M059J (cell line): ENCODE results near the gene ABI1. TPM values are rescaled to one million over a fixed set of nuclear protein-coding genes. Genes with fewer than 3 reads are reported as not detected.
"Not testable (repeated sequence)": the region's sequence is repeated elsewhere in the genome, so short reads cannot be mapped to it uniquely, and the experiment has no call there.

Experiments used
- DNase-seq: peaks from one replicate; pipeline ENCODE4 v3.0.0-alpha.2; 2012; ENCODE audit warnings: low read depth
- total RNA-seq: library from RNA; depleted of rRNA; stranded (reverse); fragments of >200 nt; shearing (Covaris generic); gene quantifications from 2 replicates; pipeline ENCODE4 v1.2.3, GENCODE V29; 2014

The ABI1 gene
- total RNA-seq, 1 experiment from 2014 or later: 32.0 TPM

DNA sequence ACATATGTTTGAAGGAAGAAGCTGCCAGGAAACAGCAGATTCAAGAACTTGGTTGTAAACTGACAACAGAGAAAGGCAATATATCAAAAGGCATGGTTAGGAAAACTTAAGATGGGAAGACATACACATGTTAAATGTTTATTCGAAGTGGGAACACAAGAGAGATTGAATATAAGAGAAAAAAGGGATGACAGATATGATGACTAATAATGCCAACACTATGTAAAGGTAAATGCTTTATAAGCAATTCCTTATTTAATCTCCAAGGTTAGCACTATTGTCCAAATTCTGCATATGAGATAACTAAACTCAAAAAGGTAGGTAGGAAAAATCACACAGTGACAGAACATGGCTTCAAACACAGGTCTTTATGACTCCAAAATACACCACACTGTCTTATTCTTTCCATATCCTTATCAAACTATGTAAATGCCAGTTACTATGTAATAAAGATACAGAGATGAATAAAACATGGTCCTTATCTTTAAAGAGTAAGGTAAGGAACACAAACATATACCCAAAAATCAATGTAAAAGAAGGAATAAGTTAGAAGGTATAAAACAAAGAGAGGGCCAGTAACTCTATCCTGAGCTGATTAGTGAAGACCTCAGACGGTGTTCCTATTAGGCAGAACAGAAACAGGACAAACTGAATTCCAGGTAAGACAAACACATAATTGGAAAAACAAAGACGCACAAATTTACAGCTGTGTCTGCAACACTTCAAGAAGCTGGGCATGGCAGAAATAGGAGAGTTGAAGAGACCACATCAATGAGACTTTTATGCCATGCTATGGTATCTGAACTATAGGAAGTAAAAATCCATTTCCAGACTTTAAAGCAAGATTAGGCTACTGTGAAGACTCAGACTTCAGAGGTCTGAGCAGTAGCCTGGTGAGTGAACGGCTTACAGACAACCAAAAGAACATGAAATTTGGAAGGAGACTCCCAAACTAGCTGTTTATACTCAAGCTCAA, 56.1 kb downstream of the ABI1 start:
- DNase-seq: no peak

DNA sequence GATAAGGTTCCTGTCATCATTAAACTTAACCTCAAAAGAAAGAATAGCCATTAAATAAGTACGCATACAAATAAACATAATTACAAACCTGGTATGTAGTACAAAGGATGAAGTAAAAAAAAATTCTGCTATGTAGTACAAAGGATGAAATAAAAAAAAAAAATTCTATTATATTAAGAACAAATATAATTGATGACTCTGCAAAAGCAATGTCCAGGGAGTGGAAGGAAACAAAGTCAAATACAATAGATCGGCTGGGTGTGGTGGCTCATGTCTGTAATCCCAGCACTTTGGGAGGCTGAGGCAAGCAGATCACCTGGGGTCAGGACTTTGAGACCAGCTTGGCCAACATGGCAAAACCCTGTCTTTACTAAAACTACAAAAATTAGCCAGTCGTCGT, 56.9 kb downstream of the ABI1 start:
- DNase-seq: no peak

DNA sequence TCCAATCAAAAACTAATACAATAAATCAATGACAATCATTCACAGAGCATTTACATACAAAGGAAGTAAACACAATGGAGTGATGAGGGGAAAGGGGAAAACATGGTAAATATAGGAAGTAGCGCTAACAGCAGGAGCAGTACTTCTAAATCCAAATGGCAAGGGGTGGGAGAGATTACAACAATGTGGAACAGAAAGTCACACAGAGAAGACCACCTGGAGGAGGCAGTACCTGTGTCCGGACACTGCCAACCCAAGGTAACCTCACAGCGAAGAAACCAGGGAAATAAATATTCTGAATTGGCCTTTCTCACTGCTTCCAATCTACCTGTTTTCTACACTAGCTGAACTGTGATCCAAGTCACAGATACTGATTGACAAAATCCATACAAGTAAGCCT, 58.2 kb downstream of the ABI1 start:
- no peak for DNase-seq

DNA sequence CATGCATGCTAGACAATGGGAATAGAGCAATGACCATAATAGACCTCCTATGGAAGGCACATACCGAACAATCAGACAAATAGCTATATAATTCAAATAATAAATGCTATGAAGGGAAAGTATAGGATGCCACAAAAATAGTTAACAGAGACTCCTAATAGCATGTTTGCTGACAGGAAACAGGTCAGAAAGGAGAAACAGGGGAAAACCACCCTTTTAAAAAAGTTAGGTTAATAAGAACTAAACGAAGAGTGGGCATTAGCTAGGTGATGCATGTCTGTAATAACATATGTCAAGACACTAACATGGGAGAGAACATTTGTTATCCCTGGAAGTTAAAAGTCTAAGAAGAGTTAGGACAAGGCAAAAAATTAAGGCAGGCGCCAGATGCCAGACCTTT, 58.9 kb downstream of the ABI1 start:
- no peak for DNase-seq

DNA sequence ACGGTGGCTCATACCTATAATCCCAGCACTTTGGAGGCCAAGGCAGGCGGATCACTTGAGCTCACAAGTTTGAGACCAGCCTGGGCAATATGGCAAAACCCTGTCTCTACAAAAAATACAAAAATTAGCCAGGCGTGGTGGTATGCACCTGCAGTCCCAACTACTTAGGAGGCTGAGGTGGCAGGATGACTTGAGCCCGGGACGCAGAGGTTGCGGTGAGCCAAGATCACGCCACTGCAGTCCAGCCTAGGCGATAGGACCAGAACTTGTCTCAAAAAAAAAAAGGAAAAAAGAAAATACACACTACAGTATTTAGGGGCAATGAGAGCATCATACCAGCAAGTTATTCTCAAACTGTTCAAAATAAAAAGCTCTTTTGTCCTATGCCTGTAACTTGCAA, 59.5 kb downstream of the ABI1 start:
- DNase-seq: no peak

DNA sequence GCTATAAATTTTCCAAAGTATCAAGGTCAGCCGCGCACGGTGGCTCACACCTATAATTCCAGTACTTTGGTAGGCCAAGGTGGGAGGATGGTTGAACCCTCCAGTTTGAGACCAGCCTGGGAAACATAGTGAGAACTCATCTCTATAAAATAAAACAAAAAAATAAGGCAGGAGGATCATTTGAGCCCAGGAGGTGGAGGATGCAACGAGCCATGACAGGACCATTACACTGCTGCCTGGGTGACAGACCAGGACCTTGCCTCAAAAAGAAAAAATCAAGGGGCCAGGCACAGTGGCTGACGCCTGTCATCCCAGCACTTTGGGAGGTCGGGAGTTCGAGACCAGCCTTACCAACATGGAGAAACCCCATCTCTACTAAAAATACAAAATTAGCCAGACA, 60.3 kb downstream of the ABI1 start:
- DNase-seq: no peak

DNA sequence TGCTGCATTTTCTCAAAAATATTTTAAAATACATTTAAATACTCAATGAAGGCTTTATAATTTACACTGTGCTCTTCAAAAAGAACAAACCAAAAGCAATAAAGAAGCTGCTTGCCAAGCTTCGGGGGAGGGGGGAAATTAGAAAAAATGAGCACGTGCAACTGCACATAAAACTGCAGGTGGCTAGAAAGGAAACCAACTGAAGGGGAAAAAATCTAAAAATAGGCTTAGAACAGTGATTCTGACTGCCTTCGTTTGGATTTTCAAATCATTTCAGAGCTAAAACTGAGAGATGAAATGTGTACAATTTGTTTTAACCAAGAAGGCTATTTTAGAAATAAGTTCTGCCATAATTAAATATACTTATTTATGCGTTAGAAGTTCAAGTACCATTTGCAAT, 61.4 kb downstream of the ABI1 start:
- no peak for DNase-seq

DNA sequence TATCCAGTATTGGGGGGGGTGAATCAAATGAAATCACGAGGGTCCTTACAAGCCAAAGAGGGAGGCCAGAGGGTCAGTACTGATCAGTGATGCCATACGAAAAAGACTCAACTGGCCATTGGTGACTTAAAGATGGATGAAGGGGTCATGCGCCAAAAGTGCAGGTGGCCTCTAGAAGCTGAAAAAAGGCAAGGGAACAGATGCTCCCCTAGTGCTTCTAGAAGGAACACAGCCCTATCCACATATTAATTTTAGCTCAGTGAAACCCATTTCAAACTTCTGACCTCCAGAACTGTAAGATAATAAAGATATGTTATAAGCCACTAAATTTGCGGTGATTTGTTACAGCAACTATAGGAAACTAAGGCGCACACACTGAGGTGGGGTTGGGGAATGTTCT, 62.5 kb downstream of the ABI1 start:
- DNase-seq: no peak

DNA sequence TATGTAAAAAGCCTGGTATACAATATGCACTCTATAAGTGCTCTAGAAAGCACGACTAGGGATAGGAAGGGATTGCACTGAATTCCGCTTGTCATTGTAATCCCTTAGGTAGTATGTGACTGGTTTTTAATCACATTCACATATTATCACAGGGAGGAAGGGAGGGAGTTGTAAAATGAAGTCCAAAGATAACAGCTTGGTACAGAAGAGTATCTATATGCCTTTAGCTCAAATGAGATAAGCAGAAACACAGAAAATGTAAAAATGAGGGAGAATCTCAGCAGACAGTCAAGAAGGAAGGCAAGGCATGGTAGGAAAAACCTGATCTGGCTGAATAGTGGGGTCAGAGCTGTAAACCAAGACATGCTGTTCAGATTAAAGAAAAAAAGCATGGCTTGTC, 63.4 kb downstream of the ABI1 start:
- no peak for DNase-seq

DNA sequence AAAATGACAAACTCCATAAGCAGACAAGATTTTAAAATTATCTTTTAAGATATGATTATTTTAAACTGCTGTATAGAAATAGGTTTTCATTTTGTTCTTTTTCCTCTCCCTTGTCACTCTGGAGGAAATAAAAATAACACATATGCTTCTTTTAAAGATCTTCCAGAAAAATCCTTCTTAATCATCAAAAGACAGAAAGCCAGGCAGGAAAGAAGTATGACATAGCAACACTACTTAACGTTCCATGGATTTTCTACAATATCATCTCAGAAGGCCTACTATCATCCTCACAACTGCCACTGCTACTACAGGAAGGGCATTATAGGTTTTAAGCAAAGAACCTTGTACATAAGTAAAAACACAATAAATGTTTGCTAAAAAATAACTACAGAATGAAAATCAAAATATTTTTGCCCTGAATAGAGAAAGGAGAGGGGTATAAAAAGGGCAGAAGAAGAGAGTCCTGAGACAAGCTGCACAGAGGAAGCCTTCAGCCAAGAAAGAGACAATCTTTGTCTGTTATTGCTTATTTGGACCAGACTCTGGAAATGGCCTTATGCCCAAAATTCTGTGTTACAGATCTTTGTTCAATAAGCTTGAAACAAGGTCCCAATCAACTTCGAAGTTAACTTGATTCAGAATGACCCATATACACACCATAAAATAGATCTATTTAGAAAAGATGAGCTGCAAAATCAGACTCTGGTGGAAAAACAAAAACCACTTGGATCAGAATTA, 67.8 kb downstream of the ABI1 start:
- no peak for DNase-seq

DNA sequence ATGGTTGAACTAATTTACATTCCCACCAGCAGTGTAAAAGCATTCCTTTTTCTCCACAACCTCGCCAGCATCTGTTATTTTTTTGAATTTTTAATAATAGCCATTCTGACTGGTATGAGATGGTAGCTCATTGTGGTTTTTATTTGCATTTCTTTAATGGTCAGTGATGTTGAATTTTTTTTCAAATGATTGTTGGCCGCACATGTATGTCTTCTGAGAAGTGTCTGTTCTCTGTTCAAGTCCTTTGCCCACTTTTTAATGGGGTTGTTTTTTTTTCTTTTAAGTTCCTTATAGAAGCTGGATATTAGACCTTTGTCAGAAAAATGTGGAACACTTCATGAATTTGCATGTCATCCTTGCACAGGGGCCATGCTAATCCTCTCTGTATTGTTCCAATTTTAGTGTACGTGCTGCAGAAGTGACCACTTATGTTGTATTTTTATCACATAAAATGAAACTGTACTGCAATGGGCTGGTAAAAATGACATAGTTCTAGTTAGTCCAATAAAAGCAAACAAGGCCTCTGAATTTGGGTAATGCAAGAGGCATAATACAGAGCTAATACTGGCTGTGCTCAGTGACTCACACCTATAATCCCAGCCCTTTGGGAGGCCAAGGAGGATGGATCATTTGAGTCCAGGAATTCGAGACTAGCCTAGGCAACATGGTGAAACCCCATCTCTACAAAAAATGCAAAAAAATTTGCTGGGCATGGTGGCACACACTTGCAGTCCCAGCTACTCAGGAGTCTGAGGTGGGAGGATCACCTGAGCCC, 70.3 kb downstream of the ABI1 start:
- DNase-seq: peak; percentile 59

DNA sequence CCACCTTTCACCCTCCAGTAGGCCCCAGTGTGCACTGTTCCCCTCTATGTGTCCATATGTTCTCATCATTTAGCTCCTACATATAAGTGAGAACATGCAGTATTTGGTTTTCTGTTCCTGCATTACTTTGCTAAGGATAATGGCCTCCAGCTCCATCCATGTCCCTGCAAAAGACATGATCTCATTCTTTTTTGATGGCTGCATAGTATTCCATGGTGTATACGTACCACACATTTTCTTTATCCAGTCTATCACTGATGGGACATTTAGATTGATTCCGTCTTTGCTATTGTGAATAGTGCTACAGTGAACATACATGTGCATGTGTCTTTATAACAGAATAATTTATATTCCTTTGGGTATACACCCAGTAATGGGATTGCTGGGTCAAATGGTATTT, 71.0 kb downstream of the ABI1 start:
- DNase-seq: not testable (repeated sequence)

DNA sequence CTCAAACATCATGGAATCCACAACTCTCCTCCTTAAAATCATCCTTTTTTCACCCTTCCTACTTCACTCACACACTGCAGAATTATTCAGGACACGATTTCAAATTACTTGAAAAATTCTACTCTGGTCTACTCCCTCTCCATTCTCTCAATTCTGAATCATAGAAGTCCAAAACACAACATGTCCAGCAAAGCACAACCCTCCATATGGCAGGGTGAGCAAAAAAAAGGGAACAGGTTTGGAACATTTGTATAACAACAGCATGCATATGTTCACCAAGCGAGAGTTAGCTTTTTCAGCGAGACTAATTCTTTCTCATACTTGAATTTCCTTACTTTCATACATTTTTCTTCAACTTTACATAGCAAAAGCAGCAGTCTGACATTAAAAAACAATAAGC, 73.4 kb downstream of the ABI1 start:
- DNase-seq: no peak

DNA sequence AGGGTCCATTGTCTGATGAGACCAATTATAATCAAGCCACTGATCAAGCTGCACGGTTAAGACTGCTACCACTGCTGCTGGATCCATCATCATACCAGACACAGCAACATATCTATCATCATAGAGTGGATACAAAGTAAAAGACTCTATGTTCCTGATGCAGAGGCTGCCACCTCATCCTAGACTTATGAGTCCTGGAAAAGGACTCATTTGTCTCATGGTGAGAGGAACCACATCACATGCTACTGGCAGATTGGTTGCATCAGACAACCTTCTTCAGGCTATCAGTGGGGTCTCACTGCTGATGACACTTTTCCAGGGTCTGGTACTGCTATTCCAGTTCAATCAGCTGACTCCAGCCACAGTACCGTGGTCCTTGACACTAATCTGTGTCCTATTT, 79.0 kb downstream of the ABI1 start:
- DNase-seq: peak; percentile 38

DNA sequence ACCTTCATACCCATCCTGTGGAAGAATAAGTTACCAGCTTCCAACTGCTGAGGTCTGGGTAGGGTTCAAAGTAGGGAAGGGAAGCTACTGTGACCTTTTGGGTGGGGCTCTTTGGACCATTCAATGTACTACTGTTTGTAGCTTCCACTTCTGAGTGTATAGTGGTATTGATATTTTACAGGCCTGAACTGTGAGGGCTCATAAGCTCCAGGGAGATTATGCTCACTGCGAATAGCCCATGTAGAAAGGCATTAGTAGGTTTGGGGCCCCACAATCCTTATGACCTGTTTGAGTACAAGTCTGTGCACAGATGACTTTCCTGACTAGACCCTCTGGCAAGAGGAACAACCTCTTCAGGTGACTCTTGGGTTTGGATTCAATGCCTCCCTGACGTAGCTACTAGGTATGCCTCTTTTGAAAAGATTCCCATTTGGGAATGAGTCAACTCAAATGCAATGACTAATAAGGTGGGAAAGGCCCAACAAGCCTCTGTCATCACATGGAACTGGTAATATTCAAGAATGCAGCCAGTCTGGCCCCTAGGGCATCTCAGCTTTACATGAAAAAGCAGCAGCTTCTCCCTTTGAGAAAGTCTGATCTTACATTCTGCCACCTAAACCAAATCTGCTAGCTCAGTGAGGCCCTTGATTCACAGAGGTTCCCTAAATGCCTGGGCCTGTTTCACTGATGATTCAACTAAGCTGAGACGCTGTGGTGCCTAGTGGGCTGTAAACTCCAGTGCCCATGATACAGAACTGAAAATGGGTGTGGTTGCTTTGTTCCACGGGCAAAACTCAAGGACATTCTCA, 79.8 kb downstream of the ABI1 start:
- DNase-seq: peak; percentile 94

DNA sequence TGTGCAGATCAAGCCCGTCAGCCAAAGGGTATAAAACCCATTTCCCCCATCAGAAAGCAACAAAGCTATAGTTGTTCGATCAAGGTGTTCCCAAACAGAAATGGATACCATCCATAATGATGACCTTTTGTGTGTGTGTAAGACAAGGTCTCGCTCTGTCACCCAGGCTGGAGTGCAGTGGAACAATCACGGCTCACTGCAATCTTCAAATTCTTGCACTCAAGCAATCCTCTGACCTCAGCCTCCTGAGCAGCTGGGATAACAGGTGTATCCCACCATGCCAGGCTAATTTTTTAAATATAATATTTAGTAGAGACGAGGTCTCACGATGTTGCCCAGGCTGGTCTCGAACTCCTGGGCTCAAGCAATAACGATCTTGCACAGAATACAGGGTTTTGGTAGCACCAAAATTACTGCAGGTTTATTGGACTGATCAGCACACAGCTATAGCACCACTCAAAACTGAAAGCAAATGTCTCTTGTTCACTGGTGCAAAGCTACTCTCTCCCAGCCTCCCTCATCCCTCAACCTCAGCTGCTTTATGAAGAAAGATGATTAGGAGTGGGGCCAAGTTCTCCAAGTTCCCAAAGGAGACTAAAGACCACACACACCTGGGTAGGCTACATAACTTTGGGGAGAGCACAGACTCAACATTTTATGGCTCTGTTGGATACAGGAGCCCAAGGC, 80.5 kb downstream of the ABI1 start:
- DNase-seq: no peak

DNA sequence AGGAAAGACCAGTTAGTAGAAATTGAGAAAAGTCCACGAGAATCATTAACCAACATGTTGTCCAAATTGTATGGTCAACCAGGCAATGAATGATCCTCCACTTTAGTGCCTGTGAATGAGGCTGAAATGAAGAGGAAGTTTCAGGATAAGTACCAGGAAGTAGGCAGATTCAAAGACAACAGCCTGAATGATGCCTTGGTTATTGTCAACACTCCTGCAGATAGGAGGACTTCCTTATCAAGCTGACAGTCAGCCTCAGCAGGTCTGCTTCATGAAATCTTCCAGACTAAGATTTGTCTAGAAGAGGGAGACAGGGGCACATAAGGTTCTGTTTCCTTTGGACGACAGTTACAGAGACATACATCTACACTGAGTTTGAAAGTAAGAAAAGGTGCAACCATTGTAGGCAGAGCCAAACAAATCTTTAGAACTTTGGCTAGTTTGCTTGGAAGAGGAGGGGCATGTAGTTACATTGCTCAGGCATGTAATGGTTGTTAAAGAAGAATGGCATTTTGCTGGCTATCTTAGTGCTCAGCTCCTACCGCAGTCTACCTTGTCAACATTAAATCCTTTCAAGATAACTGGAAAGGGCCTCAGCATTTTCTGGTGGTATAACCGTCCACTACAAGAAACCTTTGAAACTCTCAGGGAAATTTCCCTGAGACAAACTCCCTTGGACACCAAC, 81.4 kb downstream of the ABI1 start:
- DNase-seq: no peak

DNA sequence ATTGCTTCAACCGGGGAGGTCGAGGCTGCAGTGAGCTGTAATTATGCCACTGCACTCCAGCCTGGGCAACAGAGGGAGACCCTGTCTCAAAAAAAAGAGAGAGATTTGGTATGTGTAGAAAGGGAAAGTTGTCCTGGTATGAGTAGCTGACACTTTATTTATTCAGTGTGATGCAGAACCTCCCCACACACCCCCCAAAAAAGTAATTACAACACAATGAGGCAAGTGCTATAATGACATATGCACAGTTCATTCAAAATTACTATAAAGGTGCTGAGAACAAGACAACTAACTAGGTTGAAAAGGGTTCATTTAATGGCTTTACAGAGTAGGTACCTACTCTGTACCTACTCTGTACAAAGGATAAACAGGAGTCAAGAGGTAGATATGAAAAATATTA, 83.1 kb downstream of the ABI1 start:
- no peak for DNase-seq

DNA sequence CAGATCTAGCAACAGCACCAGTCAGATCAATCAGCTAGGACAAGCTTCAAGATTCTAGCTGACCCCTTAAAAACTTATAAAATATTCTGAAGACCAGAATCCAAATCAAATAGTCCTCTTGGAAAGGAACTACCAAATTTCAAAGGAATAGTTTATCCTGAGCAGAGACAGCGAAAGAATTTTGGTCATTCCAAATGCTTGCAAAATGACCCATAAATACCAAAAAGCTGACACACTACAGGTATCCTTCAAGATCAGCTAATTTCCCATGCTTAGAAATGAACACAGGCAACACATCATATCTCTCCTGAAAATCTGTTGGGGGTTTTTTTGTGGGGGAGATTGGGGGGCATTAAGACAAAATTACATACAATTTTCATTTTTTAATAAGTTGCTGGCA, 84.5 kb downstream of the ABI1 start:
- peak; percentile 32 for DNase-seq

DNA sequence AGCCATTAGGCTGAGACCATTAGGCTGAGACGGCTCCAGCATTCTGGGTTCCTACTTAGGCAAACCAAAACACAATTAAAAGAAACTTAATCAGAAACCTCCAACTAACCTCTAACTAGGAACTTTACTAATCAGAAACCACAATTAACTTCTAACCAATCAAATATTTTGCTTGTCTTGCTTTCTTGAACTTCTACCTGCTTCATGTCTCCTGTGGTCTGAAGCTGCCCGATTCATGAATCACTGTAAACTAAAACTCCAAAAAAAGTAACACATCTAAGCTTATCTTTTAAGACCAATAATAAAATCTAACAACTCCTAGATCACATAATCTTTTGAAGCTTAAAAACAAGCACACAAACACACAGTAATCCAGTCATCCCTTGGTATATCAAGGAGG, 87.1 kb downstream of the ABI1 start:
- DNase-seq: peak; percentile 59
